GM12873 (cell line): Measurements from ENCODE around the gene CALR3.

Experiments used
- CTCF ChIP-seq: IDR thresholded peaks from 2 replicates; pipeline ENCODE4 v1.5.1; 2012; ENCODE audit warnings: low read depth, mild to moderate bottlenecking, moderate library complexity, low read length, control low read depth; ENCODE audit not compliant: insufficient read depth; ENCODE audit errors: missing control alignments

CALR3 gene

DNA sequence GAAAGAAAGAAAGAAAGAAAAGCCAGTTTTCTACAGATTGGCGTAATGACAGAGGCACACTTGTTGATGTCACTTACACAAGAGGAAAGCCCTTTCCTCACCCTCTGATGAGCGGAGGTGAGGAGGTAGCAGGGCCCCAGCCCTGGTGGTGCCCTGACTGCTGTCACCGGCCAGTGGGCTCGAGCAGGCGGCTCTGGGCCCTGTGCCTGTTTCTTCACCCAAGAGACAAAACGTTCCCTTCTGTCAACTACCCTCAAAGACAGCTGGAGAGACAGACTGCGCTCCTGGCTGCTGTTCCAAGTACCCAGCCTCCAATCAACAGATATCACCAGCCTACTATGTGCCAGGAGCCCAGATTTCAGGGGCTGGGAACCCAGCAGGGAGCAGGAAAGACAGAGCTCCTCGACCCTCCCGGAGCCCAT lies 34.3 kb downstream of the CALR3 start:
- TF ChIP-seq CTCF = no peak

DNA sequence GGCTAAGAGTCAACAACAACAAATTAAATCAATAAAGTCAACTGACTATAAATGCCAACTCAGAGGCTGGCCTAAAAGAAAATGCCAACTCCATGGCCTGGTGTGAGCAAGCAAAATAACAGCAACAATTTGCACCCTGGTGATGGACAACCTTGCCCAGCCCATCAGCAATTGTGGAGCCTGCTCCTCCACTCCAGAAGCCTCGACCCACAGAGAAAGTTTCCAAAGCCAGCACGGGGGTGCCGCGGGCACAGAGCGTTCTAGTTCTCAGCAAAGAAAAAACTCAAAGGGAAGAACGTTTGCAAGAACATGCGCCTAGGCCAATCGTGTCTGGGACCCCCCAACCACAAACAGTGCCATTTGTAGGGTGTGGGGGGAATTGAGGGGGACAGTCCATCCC lies 35.5 kb downstream of the CALR3 start:
- TF ChIP-seq CTCF = no peak

GRCh38 chr19:16459680-16460079 lies 36.3 kb downstream of the CALR3 start:
- no peak for TF ChIP-seq CTCF

DNA sequence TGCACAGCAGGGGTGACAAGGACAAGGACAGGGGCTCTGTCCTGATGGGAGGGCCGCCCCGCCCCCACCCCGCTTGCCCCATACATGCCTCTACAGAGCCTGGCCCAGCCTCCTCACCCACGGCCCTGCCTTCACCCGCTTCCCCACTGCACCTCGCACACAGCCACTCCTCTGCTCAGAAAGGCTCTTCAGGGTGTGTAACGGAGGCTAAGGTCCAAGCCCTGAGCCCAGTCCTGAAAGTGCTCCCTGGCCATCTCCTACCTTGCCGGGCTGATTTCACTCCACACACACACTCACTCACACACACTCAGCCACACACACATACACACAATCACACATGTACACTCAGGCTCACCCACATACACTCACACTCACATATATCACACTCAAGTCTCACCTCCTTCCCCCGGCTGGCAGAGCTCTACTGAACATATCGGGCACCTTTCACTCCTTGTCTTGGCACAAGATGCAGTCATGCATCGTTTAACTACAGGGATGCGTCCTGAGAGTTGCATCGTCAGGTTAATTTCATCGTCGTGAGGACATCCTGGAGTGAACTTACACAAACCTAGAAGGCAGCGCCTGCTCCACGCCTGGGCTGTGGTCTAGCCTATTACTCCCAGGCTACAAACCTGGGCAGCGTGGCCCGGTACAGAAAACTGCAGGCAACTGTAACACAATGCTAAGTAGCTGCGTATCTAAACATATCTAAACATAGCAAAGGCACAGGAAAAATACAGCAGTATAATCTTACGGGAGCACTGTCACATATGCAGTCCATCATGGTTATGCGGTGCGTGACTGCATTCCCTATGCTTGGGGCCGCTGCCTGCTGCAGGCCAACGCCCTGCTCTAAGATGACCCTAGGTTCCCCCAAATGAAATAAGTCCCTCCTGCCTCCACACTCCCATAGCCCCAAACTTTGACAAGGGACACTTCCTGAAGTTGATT lies 37.3 kb downstream of the CALR3 start:
- TF ChIP-seq CTCF = no peak

DNA sequence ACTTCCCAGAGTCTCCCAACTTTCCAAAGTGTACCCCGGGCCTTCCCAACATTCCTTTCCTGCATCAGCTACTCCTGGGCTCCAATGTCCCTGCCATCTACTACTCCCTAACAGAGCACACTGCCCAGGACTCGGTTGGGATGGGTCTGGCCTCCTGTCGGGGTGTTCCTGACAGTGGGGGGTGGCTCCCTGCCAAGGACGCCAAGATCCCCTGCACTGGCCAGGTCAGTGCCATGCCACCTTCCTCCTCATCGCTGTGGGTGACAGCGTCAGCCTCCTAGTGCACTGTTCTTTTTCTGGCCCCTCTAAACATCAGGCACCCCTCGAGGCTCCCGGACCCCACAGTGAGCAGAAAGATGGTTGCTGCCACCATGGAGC lies 38.0 kb downstream of the CALR3 start:
- TF ChIP-seq CTCF = no peak

DNA sequence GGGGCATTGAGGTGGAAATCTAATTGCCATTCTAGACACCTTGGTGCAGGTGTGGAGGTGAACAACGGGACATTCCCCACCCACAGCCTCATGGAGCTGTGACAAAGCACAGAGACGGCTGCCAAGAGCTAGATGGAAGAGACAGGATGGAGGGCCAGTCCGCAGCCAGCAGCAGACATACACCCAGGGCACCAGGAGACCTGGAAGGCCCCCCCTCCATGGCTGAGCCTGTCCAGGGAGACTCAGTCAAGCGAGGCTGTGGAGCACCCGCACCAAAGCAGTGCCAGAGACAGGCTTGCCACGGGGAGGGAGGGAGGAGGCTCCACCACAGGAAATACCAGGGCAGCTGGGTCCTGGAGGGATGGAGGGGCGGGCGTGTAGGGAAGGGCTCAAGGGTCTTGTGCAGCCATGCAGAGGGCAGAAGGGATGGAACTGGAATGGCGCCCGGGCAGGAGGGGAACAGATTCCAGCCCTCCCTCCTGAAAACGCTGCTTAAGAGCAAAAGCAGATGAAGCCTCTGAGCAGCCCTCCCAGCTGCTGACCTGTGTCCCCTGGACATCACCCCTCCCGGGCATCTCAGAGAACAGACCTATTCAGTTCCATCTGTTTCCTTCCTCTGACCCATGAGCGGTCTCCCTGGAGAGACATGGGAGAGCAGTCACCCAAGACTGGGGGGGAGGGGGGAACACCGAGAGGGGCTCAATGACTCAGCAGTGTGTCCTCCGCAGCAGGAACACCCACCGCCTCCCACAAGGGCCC lies 38.6 kb downstream of the CALR3 start:
- TF ChIP-seq CTCF = no peak

GRCh38 chr19:16456652-16457194 lies 39.2 kb downstream of the CALR3 start:
- TF ChIP-seq CTCF = no peak
